HepG2 (cell line): ENCODE measurements around the gene CDC23. TPM values are rescaled to one million over a fixed set of nuclear protein-coding genes. Genes with fewer than 3 reads are reported as not detected.

Experiments used
- CBFB ChIP-seq: sonication (generic); formaldehyde crosslinking; IDR thresholded peaks from 2 replicates; pipeline ENCODE4 v1.4.0; 2020; ENCODE audit warnings: missing genetic modification reagents
- FOXA1 ChIP-seq, 2 experiments: fragments of 450-650 bp in 1 of 2; sonication (generic) in 1 of 2; formaldehyde crosslinking in 1 of 2; IDR thresholded peaks; 2 replicates each; pipeline versions ENCODE4 v1.4.0 to v1.6.1; 2016 to 2020; ENCODE audit warnings: missing genetic modification reagents in 1 of 2
- GABPB1 ChIP-seq: IDR thresholded peaks from 2 replicates; pipeline ENCODE4 v1.6.1; 2016; ENCODE audit warnings: mild to moderate bottlenecking, missing genetic modification reagents, moderate library complexity, missing compliant biosample characterization
- POGZ ChIP-seq: sonication (generic); formaldehyde crosslinking; IDR thresholded peaks from 2 replicates; pipeline ENCODE4 v1.4.0; 2020; ENCODE audit warnings: mild to moderate bottlenecking, missing genetic modification reagents
- SCMH1 ChIP-seq: sonication (generic); formaldehyde crosslinking; IDR thresholded peaks from 2 replicates; pipeline ENCODE4 v1.9.0; 2021; ENCODE audit warnings: missing genetic modification reagents, mild to moderate bottlenecking, borderline replicate concordance
- ZC3H13 ChIP-seq: sonication (generic); formaldehyde crosslinking; IDR thresholded peaks from 2 replicates; pipeline ENCODE4 v1.8.1; 2023; ENCODE audit warnings: mild to moderate bottlenecking, missing genetic modification reagents, moderate library complexity
- ZNF160 ChIP-seq: sonication (generic); formaldehyde crosslinking; IDR thresholded peaks from 2 replicates; pipeline ENCODE4 v1.8.0; 2022; ENCODE audit warnings: mild to moderate bottlenecking, inconsistent platforms, missing genetic modification reagents
- polyA plus RNA-seq, 8 experiments: library from polyadenylated mRNA; depleted of rRNA in 3 of 8; stranded (reverse) in 7 of 8; unstranded in 1 of 8; fragments of >200 nt; fragmentation: Illumina TruSeq in 4 of 8; extraction: Trizol in 4 of 8; gene quantifications; 2 replicates each; pipeline versions ENCODE4 v1.2.1 to v1.2.3, GENCODE V29; 2011 to 2016; ENCODE audit warnings: low read depth in 4 of 8, missing spikeins in 1 of 8, mixed read lengths in 1 of 8; ENCODE audit not compliant: insufficient read depth in 1 of 8
- total RNA-seq, 5 experiments: library from RNA; depleted of rRNA; stranded (reverse); fragments of >200 nt; fragmentation: Illumina TruSeq; extraction: Trizol; gene quantifications; 2 replicates each; pipeline ENCODE4 v1.2.3, GENCODE V29; 2016; ENCODE audit warnings: low read depth in 1 of 5
- TF ChIP-seq, protein P1 (sequence below): sonication (generic); formaldehyde crosslinking; IDR thresholded peaks from 2 replicates; pipeline ENCODE4 v1.4.0; 2020; ENCODE audit warnings: missing genetic modification reagents, borderline replicate concordance
- TF ChIP-seq, protein P2 (sequence below): sonication (generic); formaldehyde crosslinking; IDR thresholded peaks from 2 replicates; pipeline ENCODE4 v1.4.0; 2020; ENCODE audit warnings: mild to moderate bottlenecking, missing genetic modification reagents
- TF ChIP-seq, protein P3 (sequence below): sonication (generic); formaldehyde crosslinking; IDR thresholded peaks from 2 replicates; pipeline ENCODE4 v1.5.0; 2020; ENCODE audit warnings: mild to moderate bottlenecking, missing genetic modification reagents, borderline replicate concordance
- TF ChIP-seq, protein P4 (sequence below): sonication (generic); formaldehyde crosslinking; IDR thresholded peaks from 2 replicates; pipeline ENCODE4 v1.5.0; 2020; ENCODE audit warnings: missing genetic modification reagents
- TF ChIP-seq, protein P5 (sequence below): sonication (generic); formaldehyde crosslinking; IDR thresholded peaks from 2 replicates; pipeline ENCODE4 v1.5.0; 2020; ENCODE audit warnings: mild to moderate bottlenecking, missing genetic modification reagents

CDC23 gene
- total and polyA plus RNA-seq, 2 of the 13 experiments (the other 11 are each of a cell fraction or from before 2014, with no cell fraction given) = 38.3 to 47.7 TPM

DNA sequence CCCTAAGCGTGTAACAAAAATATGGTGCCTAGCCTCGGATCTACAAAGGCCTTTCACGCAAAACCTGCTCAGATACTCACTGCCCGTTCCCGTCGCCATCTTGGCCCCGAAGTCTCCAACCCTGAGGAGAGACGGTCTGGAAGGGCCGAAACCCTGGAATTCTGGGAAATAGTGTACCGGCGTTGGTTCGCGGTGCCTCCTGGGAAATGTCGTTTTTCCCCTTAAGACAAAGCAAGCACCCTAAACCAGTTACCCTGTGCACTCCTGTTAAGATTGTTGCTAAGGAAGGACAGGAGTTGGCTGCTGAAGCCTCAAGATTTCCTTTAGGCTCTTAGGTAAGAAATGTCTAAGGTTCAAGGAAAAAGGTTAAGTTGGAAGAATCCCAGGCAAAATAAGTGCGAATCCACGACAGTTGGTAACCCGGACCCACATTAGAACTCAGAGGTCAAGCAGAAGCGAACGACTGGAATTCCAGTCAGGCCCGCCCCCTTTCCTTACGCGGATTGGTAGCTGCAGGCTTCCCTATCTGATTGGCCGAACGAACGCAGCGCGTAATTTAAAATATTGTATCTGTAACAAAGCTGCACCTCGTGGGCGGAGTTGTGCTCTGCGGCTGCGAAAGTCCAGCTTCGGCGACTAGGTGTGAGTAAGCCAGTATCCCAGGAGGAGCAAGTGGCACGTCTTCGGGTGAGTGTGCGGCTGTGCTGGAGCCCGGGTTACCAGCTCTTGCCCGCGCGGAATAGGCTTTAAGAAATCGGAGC is 34.4 kb downstream of the CDC23 start, which contains the start of the genes BRD8 and KIF20A (continued):
- TF ChIP-seq, protein P1, sequence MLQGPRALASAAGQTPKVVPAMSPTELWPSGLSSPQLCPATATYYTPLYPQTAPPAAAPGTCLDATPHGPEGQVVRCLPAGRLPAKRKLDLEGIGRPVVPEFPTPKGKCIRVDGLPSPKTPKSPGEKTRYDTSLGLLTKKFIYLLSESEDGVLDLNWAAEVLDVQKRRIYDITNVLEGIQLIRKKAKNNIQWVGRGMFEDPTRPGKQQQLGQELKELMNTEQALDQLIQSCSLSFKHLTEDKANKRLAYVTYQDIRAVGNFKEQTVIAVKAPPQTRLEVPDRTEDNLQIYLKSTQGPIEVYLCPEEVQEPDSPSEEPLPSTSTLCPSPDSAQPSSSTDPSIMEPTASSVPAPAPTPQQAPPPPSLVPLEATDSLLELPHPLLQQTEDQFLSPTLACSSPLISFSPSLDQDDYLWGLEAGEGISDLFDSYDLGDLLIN (CRISPR knock-in tag) = no peak
- TF ChIP-seq CBFB (CRISPR knock-in tag) = no peak; the same call in 1 of the 2 replicates
- TF ChIP-seq, protein P2, sequence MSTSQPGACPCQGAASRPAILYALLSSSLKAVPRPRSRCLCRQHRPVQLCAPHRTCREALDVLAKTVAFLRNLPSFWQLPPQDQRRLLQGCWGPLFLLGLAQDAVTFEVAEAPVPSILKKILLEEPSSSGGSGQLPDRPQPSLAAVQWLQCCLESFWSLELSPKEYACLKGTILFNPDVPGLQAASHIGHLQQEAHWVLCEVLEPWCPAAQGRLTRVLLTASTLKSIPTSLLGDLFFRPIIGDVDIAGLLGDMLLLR (CRISPR knock-in tag) = peak; percentile 90; the same call in 1 of the 2 replicates
- TF ChIP-seq ZNF160 = peak; percentile 49; the same call in 1 of the 2 replicates
- peak; percentile 62; the same call in 1 of the 2 replicates for TF ChIP-seq POGZ (CRISPR knock-in tag)
- peak; percentile 6; the same call in 1 of the 2 replicates for TF ChIP-seq ZC3H13 (CRISPR knock-in tag)
- TF ChIP-seq, protein P3, sequence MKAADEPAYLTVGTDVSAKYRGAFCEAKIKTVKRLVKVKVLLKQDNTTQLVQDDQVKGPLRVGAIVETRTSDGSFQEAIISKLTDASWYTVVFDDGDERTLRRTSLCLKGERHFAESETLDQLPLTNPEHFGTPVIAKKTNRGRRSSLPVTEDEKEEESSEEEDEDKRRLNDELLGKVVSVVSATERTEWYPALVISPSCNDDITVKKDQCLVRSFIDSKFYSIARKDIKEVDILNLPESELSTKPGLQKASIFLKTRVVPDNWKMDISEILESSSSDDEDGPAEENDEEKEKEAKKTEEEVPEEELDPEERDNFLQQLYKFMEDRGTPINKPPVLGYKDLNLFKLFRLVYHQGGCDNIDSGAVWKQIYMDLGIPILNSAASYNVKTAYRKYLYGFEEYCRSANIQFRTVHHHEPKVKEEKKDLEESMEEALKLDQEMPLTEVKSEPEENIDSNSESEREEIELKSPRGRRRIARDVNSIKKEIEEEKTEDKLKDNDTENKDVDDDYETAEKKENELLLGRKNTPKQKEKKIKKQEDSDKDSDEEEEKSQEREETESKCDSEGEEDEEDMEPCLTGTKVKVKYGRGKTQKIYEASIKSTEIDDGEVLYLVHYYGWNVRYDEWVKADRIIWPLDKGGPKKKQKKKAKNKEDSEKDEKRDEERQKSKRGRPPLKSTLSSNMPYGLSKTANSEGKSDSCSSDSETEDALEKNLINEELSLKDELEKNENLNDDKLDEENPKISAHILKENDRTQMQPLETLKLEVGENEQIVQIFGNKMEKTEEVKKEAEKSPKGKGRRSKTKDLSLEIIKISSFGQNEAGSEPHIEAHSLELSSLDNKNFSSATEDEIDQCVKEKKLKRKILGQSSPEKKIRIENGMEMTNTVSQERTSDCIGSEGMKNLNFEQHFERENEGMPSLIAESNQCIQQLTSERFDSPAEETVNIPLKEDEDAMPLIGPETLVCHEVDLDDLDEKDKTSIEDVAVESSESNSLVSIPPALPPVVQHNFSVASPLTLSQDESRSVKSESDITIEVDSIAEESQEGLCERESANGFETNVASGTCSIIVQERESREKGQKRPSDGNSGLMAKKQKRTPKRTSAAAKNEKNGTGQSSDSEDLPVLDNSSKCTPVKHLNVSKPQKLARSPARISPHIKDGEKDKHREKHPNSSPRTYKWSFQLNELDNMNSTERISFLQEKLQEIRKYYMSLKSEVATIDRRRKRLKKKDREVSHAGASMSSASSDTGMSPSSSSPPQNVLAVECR (CRISPR knock-in tag) = peak; percentile 99
- TF ChIP-seq, protein P4, sequence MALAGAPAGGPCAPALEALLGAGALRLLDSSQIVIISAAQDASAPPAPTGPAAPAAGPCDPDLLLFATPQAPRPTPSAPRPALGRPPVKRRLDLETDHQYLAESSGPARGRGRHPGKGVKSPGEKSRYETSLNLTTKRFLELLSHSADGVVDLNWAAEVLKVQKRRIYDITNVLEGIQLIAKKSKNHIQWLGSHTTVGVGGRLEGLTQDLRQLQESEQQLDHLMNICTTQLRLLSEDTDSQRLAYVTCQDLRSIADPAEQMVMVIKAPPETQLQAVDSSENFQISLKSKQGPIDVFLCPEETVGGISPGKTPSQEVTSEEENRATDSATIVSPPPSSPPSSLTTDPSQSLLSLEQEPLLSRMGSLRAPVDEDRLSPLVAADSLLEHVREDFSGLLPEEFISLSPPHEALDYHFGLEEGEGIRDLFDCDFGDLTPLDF (CRISPR knock-in tag) = peak; percentile 86
- TF ChIP-seq, protein P5, sequence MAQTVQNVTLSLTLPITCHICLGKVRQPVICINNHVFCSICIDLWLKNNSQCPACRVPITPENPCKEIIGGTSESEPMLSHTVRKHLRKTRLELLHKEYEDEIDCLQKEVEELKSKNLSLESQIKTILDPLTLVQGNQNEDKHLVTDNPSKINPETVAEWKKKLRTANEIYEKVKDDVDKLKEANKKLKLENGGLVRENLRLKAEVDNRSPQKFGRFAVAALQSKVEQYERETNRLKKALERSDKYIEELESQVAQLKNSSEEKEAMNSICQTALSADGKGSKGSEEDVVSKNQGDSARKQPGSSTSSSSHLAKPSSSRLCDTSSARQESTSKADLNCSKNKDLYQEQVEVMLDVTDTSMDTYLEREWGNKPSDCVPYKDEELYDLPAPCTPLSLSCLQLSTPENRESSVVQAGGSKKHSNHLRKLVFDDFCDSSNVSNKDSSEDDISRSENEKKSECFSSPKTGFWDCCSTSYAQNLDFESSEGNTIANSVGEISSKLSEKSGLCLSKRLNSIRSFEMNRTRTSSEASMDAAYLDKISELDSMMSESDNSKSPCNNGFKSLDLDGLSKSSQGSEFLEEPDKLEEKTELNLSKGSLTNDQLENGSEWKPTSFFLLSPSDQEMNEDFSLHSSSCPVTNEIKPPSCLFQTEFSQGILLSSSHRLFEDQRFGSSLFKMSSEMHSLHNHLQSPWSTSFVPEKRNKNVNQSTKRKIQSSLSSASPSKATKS = 0 out of 2 replicates have a peak, but pooled peaks have one; percentile 72
- TF ChIP-seq SCMH1 (CRISPR knock-in tag) = no peak
- TF ChIP-seq GABPB1 (CRISPR knock-in tag) = peak; percentile 89
- TF ChIP-seq FOXA1 (IDR thresholded peaks at IDR 0.05) = no peak
- TF ChIP-seq FOXA1 (CRISPR knock-in tag; IDR thresholded peaks at IDR 0.05) = peak; percentile 28; the same call in 1 of the 2 replicates
